Ramos (cell line): Measurements from ENCODE around the gene CASP7.
"Not testable (repeated sequence)": the region's sequence is repeated elsewhere in the genome, so short reads cannot be mapped to it uniquely, and the experiment has no call there.

Source experiments
- in situ Hi-C: fragments of 300-500 bp; cut with MboI; formaldehyde crosslinking; loops from one replicate; pipeline ENCODE4 v1.14.3; 2022; ENCODE audit warnings: low sequenced_read_pairs; ENCODE audit not compliant: unreplicated experiment

Gene CASP7

GRCh38 chr10:113679463-113680189, at the start of gene CASP7:
CASP7 (plus strand) TSS chr10:113679912; CDS start chr10:113697494, 17,582 bp downstream.
- in situ Hi-C loops: no loop called here

GRCh38 chr10:113630929-113631533, 48.7 kb upstream of the CASP7 start:
- in situ Hi-C loops: no loop called here

GRCh38 chr10:113631684-113632367, 47.9 kb upstream of the CASP7 start:
- in situ Hi-C loops: no loop called here

GRCh38 chr10:113639966-113640365, 39.7 kb upstream of the CASP7 start:
- in situ Hi-C loops: no loop called here

GRCh38 chr10:113641702-113642101, 38.0 kb upstream of the CASP7 start:
- in situ Hi-C loops: no loop called here

- in situ Hi-C loops: no loop called here
These were observed 36.5 kb upstream of the CASP7 start for GRCh38 chr10:113643183-113643582.

GRCh38 chr10:113644185-113645120, 35.3 kb upstream of the CASP7 start:
- in situ Hi-C loops: no loop called here

- in situ Hi-C loops: no loop called here
These were observed 33.1 kb upstream of the CASP7 start for GRCh38 chr10:113646336-113647201.

GRCh38 chr10:113647812-113648211, 31.9 kb upstream of the CASP7 start:
- in situ Hi-C loops: no loop called here

- in situ Hi-C loops: no loop called here
These were observed 31.2 kb upstream of the CASP7 start for GRCh38 chr10:113648478-113648877.

- in situ Hi-C loops: no loop called here
These were observed 29.5 kb upstream of the CASP7 start for GRCh38 chr10:113650172-113650571.

GRCh38 chr10:113651021-113651420, 28.7 kb upstream of the CASP7 start:
- in situ Hi-C loops: no loop called here

GRCh38 chr10:113651898-113652297, 27.8 kb upstream of the CASP7 start:
- in situ Hi-C loops: no loop called here

GRCh38 chr10:113652456-113652855, 27.3 kb upstream of the CASP7 start:
- in situ Hi-C loops: not testable (repeated sequence)

- in situ Hi-C loops: no loop called here
These were observed 22.8 kb upstream of the CASP7 start for GRCh38 chr10:113656896-113657295.

GRCh38 chr10:113657544-113657943, 22.2 kb upstream of the CASP7 start:
- in situ Hi-C loops: no loop called here

- in situ Hi-C loops: no loop called here
These were observed 18.4 kb upstream of the CASP7 start for GRCh38 chr10:113661332-113661731.

GRCh38 chr10:113663142-113663541, 16.6 kb upstream of the CASP7 start:
- in situ Hi-C loops: no loop called here

- in situ Hi-C loops: no loop called here
These were observed 15.8 kb upstream of the CASP7 start, which contains the start of gene NRAP for GRCh38 chr10:113663908-113664307. NRAP (minus strand) TSS chr10:113664041; CDS start chr10:113663882, 159 bp downstream.
